Measurements from ENCODE around the gene RAB41.

The RAB41 gene

GRCh38 chrX:70244881-70245280, 37.1 kb upstream of the RAB41 start:
- H3K79me2 ChIP-seq (ENCODE audit: low read length), result no peaks in the 10 kb centered on the region
- H3K27me3 ChIP-seq (ENCODE audit: low read depth, low read length), result no peaks in the 10 kb centered on the region
- H3K27ac ChIP-seq (ENCODE audit: low read length), result no peak overlapping the region
- no peak overlapping the region for H3K9ac ChIP-seq (ENCODE audit: low read length)
- H3K4me2 ChIP-seq (ENCODE audit: low read length), result no peak overlapping the region
- H3K4me3 ChIP-seq (ENCODE audit: low read length), result no peak overlapping the region
- no peaks in the 10 kb centered on the region for H4K20me1 ChIP-seq (ENCODE audit: insufficient read depth, low read length)
- TF ChIP-seq CTCF (IDR thresholded peaks at IDR 0.05; ENCODE audit: low read depth, low read length), result no peak
- TF ChIP-seq EZH2phosphoT487 (IDR thresholded peaks at IDR 0.05; ENCODE audit: low read depth), result no peak
- no peaks in the 10 kb centered on the region for H3K4me1 ChIP-seq (ENCODE audit: low read length)
- H2AFZ ChIP-seq (ENCODE audit: low read depth, low read length), result no peak overlapping the region
- H3K9me3 ChIP-seq (ENCODE audit: insufficient read depth, low read length), result no peaks in the 10 kb centered on the region
- no peaks in the 10 kb centered on the region for H3K36me3 ChIP-seq (replicated peaks; ENCODE audit: low read depth, low read length)

GRCh38 chrX:70247252-70247651, 34.7 kb upstream of the RAB41 start:
- H3K4me2 ChIP-seq (ENCODE audit: low read length), result no peak overlapping the region
- no peak overlapping the region for H3K9ac ChIP-seq (ENCODE audit: low read length)
- H3K9me3 ChIP-seq (ENCODE audit: insufficient read depth, low read length), result no peaks in the 10 kb centered on the region

GRCh38 chrX:70252491-70252890, 29.5 kb upstream of the RAB41 start:
- Histone ChIP-seq H3K79me2 (ENCODE audit: low read length) (no peaks in the 10 kb centered on the region), H3K27ac (ENCODE audit: low read length) (no peak overlapping the region), H3K9me3 (ENCODE audit: insufficient read depth, low read length) (no peaks in the 10 kb centered on the region), H3K36me3 (replicated peaks; ENCODE audit: low read depth, low read length) (no peaks in the 10 kb centered on the region), H4K20me1 (ENCODE audit: insufficient read depth, low read length) (no peaks in the 10 kb centered on the region), H3K27me3 (ENCODE audit: low read depth, low read length) (no peaks in the 10 kb centered on the region; the same call in 1 of the 2 replicates), H3K4me3 (ENCODE audit: low read length) (no peak overlapping the region), H3K4me1 (ENCODE audit: low read length) (no peaks in the 10 kb centered on the region), H3K4me2 (ENCODE audit: low read length) (no peak overlapping the region), H2AFZ (ENCODE audit: low read depth, low read length) (no peak overlapping the region), H3K9ac (ENCODE audit: low read length) (no peak overlapping the region)
- TF ChIP-seq CTCF (IDR thresholded peaks at IDR 0.05; ENCODE audit: low read depth, low read length), result no peak
- TF ChIP-seq EZH2phosphoT487 (IDR thresholded peaks at IDR 0.05; ENCODE audit: low read depth), result no peak

More at GRCh38 chrX:70247252-70247651, 34.7 kb upstream of the RAB41 start:
- no peaks in the 10 kb centered on the region for H3K4me1 ChIP-seq (ENCODE audit: low read length)
- H3K27ac ChIP-seq (ENCODE audit: low read length), result no peak overlapping the region
- H3K27me3 ChIP-seq (ENCODE audit: low read depth, low read length), result no peaks in the 10 kb centered on the region; the same call in 1 of the 2 replicates
- H3K4me3 ChIP-seq (ENCODE audit: low read length), result no peak overlapping the region
- TF ChIP-seq CTCF (IDR thresholded peaks at IDR 0.05; ENCODE audit: low read depth, low read length) (no peak), EZH2phosphoT487 (IDR thresholded peaks at IDR 0.05; ENCODE audit: low read depth) (no peak)
- H4K20me1 ChIP-seq (ENCODE audit: insufficient read depth, low read length), result no peaks in the 10 kb centered on the region
- H3K36me3 ChIP-seq (replicated peaks; ENCODE audit: low read depth, low read length), result no peaks in the 10 kb centered on the region
- no peak overlapping the region for H2AFZ ChIP-seq (ENCODE audit: low read depth, low read length)
- H3K79me2 ChIP-seq (ENCODE audit: low read length), result no peaks in the 10 kb centered on the region

DNA sequence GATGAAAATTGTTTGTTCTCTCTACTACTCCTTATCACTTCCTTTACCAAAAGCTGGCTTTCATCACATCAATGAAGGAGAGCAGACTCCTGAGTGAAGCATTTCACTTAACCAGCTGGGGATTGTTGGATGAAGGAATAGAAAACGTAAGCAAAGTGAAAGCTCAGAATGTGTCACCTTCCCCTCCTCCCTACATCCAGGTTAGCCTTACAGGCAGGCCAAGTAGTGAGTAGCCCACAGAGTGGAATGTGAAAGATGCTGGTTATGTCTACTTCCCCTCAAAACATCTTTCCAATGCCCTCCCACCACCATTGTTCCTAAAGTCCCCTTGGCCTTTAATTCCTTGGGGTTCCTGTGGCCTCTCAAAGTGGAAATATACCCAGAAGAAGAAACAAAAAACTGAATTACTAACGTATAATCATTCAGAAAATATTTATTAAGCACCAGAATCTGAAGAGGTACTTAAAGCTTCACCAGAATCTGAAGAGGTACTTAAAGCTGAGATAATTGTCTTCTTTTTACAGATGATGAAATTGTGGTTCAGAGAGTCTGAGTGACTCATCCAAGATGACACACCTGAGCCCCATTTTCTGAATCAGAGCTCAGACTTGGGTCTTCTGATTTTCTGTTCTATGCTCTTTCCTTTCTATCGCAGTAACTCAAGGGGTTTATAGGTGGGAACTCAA, 28.5 kb upstream of the RAB41 start:
- no peaks in the 10 kb centered on the region; the same call in 1 of the 2 replicates for H3K27me3 ChIP-seq (ENCODE audit: low read depth, low read length)
- no peaks in the 10 kb centered on the region for H3K9me3 ChIP-seq (ENCODE audit: insufficient read depth, low read length)
- H3K4me3 ChIP-seq (ENCODE audit: low read length), result no peak overlapping the region
- H3K79me2 ChIP-seq (ENCODE audit: low read length), result no peaks in the 10 kb centered on the region
- no peaks in the 10 kb centered on the region for H4K20me1 ChIP-seq (ENCODE audit: insufficient read depth, low read length)
- no peak overlapping the region for H3K4me2 ChIP-seq (ENCODE audit: low read length)
- no peak overlapping the region for H3K9ac ChIP-seq (ENCODE audit: low read length)
- no peak overlapping the region for H2AFZ ChIP-seq (ENCODE audit: low read depth, low read length)
- no peak for TF ChIP-seq EZH2phosphoT487 (IDR thresholded peaks at IDR 0.05; ENCODE audit: low read depth)
- TF ChIP-seq CTCF (IDR thresholded peaks at IDR 0.05; ENCODE audit: low read depth, low read length), result no peak
- no peaks in the 10 kb centered on the region; the same call in 1 of the 2 replicates for H3K4me1 ChIP-seq (ENCODE audit: low read length)
- no peak overlapping the region for H3K27ac ChIP-seq (ENCODE audit: low read length)
- no peaks in the 10 kb centered on the region for H3K36me3 ChIP-seq (replicated peaks; ENCODE audit: low read depth, low read length)
